ENCODE results near the gene RABGAP1L.

Gene RABGAP1L

GRCh38 chr1:174660476-174660875 is 501.2 kb downstream of the RABGAP1L start:
- no peak overlapping the region for H3K4me3 ChIP-seq (ENCODE audit: low read length)
- no peaks in the 10 kb centered on the region for H3K36me3 ChIP-seq (ENCODE audit: insufficient read depth, low read depth, low read length)
- no peaks in the 10 kb centered on the region for H3K27me3 ChIP-seq (ENCODE audit: insufficient read depth, low read length)
- H3K9me3 ChIP-seq (ENCODE audit: insufficient read depth, low read depth, low read length) = peaks cover 7% of the 10 kb centered on the region; the same call in 1 of the 2 replicates
- no peak overlapping the region for H3K27ac ChIP-seq (ENCODE audit: low read length)
- H3K4me1 ChIP-seq (ENCODE audit: insufficient read depth, low read length) = no peaks in the 10 kb centered on the region
- no peak overlapping the region for H3K9ac ChIP-seq (ENCODE audit: low read depth, low read length)

DNA sequence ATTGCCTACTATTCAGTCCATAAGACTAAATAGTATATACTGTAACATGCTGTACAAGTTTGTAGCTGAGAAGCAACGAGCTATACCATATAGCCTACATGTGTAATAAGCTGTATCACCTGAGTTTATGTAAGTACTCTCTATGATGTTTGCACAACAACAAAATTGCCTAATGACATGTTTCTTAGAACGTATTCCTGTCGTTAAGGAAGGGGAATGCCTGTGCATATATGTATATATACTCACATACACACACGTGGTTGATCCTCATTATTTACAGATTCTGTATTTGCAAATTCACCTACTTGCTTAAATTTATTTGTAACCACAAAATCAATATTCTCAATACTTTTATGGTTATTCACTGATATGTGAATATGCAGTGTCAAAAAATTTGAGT is 504.0 kb downstream of the RABGAP1L start:
- Histone ChIP-seq H3K27ac (ENCODE audit: low read length) (no peak overlapping the region), H3K9me3 (ENCODE audit: insufficient read depth, low read depth, low read length) (no peaks in the 10 kb centered on the region), H3K27me3 (ENCODE audit: insufficient read depth, low read length) (no peaks in the 10 kb centered on the region), H3K9ac (ENCODE audit: low read depth, low read length) (no peak overlapping the region), H3K4me1 (ENCODE audit: insufficient read depth, low read length) (no peaks in the 10 kb centered on the region), H3K36me3 (ENCODE audit: insufficient read depth, low read depth, low read length) (no peaks in the 10 kb centered on the region), H3K4me3 (ENCODE audit: low read length) (no peak overlapping the region)

GRCh38 chr1:174666248-174666647 is 506.9 kb downstream of the RABGAP1L start:
- no peak overlapping the region for H3K4me3 ChIP-seq (ENCODE audit: low read length)
- H3K27me3 ChIP-seq (ENCODE audit: insufficient read depth, low read length) = no peaks in the 10 kb centered on the region
- H3K36me3 ChIP-seq (ENCODE audit: insufficient read depth, low read depth, low read length) = no peaks in the 10 kb centered on the region
- H3K9me3 ChIP-seq (ENCODE audit: insufficient read depth, low read depth, low read length) = no peaks in the 10 kb centered on the region
- H3K4me1 ChIP-seq (ENCODE audit: insufficient read depth, low read length) = no peaks in the 10 kb centered on the region
- H3K9ac ChIP-seq (ENCODE audit: low read depth, low read length) = no peak overlapping the region
- H3K27ac ChIP-seq (ENCODE audit: low read length) = no peak overlapping the region

DNA sequence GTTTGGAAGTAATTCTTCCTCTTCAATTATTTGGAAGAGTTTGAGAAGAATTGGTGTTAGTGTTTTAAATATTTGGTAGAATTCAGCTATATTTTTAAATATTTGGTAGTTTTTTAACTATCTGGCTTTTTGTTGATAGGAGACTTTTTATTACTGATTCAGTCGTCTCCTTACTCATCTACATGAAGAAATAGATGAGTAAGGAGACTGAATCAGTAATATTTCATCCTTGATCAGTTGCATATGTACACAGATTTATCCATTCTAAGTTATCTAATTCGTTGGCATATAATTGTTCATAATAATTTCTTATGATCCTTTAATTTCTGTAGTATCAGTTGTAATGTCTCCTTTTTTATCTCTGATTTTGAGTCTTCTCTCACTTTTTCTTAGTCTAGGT is 512.5 kb downstream of the RABGAP1L start:
- no peaks in the 10 kb centered on the region for H3K36me3 ChIP-seq (ENCODE audit: insufficient read depth, low read depth, low read length)

GRCh38 chr1:174676856-174677255 is 517.5 kb downstream of the RABGAP1L start:
- Histone ChIP-seq H3K4me1 (ENCODE audit: insufficient read depth, low read length) (no peaks in the 10 kb centered on the region), H3K9me3 (ENCODE audit: insufficient read depth, low read depth, low read length) (no peaks in the 10 kb centered on the region), H3K27ac (ENCODE audit: low read length) (no peak overlapping the region), H3K4me3 (ENCODE audit: low read length) (no peak overlapping the region), H3K27me3 (ENCODE audit: insufficient read depth, low read length) (no peaks in the 10 kb centered on the region), H3K36me3 (ENCODE audit: insufficient read depth, low read depth, low read length) (no peaks in the 10 kb centered on the region), H3K9ac (ENCODE audit: low read depth, low read length) (no peak overlapping the region)

More for the DNA sequence above, 512.5 kb downstream of the RABGAP1L start:
- Histone ChIP-seq H3K4me1 (ENCODE audit: insufficient read depth, low read length) (no peaks in the 10 kb centered on the region), H3K4me3 (ENCODE audit: low read length) (no peak overlapping the region), H3K27ac (ENCODE audit: low read length) (no peak overlapping the region), H3K9ac (ENCODE audit: low read depth, low read length) (no peak overlapping the region), H3K27me3 (ENCODE audit: insufficient read depth, low read length) (no peaks in the 10 kb centered on the region), H3K9me3 (ENCODE audit: insufficient read depth, low read depth, low read length) (no peaks in the 10 kb centered on the region)

DNA sequence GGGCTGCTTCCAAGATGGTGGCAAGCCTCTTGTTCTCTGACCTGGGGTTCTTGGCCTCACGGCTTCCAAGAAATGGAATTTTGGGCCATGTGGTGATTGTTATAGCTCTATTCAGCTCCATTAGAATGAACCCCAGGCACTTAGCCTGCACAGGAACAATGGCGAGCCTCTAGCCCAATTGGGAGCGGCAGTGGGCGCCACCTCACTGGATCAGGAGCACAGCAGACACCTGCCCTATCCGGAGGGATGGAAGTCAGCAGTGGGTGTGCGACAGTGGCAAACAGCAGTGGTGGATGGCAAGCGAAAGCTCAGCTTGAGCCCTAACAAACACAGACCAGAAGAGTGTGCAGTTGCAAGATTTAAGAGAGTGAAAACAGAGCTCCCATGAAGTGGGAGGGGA is 519.3 kb downstream of the RABGAP1L start:
- Histone ChIP-seq H3K27me3 (ENCODE audit: insufficient read depth, low read length) (no peaks in the 10 kb centered on the region), H3K27ac (ENCODE audit: low read length) (no peak overlapping the region), H3K9ac (ENCODE audit: low read depth, low read length) (no peak overlapping the region), H3K36me3 (ENCODE audit: insufficient read depth, low read depth, low read length) (no peaks in the 10 kb centered on the region), H3K4me3 (ENCODE audit: low read length) (no peak overlapping the region), H3K4me1 (ENCODE audit: insufficient read depth, low read length) (no peaks in the 10 kb centered on the region), H3K9me3 (ENCODE audit: insufficient read depth, low read depth, low read length) (no peaks in the 10 kb centered on the region)

DNA sequence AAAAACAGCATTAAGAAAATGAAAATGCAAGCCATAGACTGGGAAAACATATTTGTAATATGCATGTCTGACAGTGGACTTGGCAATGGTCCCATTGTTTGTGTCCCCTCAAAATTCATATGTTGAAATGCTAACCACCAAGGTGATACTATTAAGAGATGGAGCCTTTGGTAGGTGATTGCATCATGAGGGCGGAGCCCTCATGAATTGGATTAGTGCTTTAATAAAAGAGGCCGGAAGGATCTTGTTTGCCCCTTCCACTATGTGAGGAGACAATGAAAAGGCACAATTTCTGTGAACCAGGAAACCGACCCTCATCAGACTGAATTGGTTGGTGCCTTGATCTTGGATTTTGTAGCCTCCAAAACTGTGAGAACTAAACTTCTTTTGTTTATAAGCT is 520.8 kb downstream of the RABGAP1L start:
- no peaks in the 10 kb centered on the region for H3K9me3 ChIP-seq (ENCODE audit: insufficient read depth, low read depth, low read length)

DNA sequence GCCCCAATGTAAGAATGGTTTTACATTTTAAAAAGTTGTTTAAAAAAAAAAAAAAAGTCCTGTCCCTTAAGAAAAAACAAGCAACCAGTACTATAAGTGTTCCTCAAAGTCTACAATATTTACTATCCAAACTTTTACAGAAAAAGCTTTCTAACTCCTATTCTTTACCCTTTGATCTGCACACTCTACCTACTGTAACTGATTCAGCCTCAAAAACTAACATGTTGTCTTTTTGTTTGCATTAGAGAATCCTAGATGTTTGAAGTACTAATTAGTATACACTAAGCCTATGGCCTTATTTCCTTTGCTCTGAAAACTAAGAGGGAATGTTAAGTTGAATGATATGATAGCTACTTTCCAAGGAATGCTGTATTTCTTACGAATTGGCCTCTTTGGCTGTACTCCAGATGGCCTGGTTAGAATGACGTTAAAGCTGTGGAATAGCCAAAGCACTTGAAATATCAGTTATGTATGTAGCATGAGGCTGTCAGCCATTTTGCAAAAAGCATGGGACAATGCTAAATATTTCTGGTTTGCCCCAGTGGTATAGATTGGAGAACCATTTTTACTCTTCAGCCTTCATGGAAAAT is 523.2 kb downstream of the RABGAP1L start:
- Histone ChIP-seq H3K9ac (ENCODE audit: low read depth, low read length) (no peak overlapping the region), H3K4me1 (ENCODE audit: insufficient read depth, low read length) (no peaks in the 10 kb centered on the region), H3K36me3 (ENCODE audit: insufficient read depth, low read depth, low read length) (no peaks in the 10 kb centered on the region), H3K27me3 (ENCODE audit: insufficient read depth, low read length) (no peaks in the 10 kb centered on the region), H3K9me3 (ENCODE audit: insufficient read depth, low read depth, low read length) (no peaks in the 10 kb centered on the region), H3K27ac (ENCODE audit: low read length) (no peak overlapping the region), H3K4me3 (ENCODE audit: low read length) (no peak overlapping the region)

More for the DNA sequence above, 520.8 kb downstream of the RABGAP1L start:
- H3K27ac ChIP-seq (ENCODE audit: low read length) = no peak overlapping the region
- no peaks in the 10 kb centered on the region for H3K36me3 ChIP-seq (ENCODE audit: insufficient read depth, low read depth, low read length)
- H3K27me3 ChIP-seq (ENCODE audit: insufficient read depth, low read length) = no peaks in the 10 kb centered on the region
- no peak overlapping the region for H3K4me3 ChIP-seq (ENCODE audit: low read length)
- no peaks in the 10 kb centered on the region for H3K4me1 ChIP-seq (ENCODE audit: insufficient read depth, low read length)
- no peak overlapping the region for H3K9ac ChIP-seq (ENCODE audit: low read depth, low read length)

- H3K4me1 ChIP-seq (ENCODE audit: insufficient read depth, low read length) = no peaks in the 10 kb centered on the region
- H3K4me3 ChIP-seq (ENCODE audit: low read length) = no peak overlapping the region
- no peaks in the 10 kb centered on the region for H3K36me3 ChIP-seq (ENCODE audit: insufficient read depth, low read depth, low read length)
- H3K27me3 ChIP-seq (ENCODE audit: insufficient read depth, low read length) = no peaks in the 10 kb centered on the region
- no peaks in the 10 kb centered on the region for H3K9me3 ChIP-seq (ENCODE audit: insufficient read depth, low read depth, low read length)
- H3K9ac ChIP-seq (ENCODE audit: low read depth, low read length) = no peak overlapping the region
- no peak overlapping the region for H3K27ac ChIP-seq (ENCODE audit: low read length)
These were observed 526.9 kb downstream of the RABGAP1L start for GRCh38 chr1:174686213-174686612.

- no peak overlapping the region for H3K9ac ChIP-seq (ENCODE audit: low read depth, low read length)
- H3K27me3 ChIP-seq (ENCODE audit: insufficient read depth, low read length) = no peaks in the 10 kb centered on the region
- H3K4me1 ChIP-seq (ENCODE audit: insufficient read depth, low read length) = 0 out of 2 replicates have a peak, but pooled peaks cover 8% of the 10 kb centered on the region
- H3K4me3 ChIP-seq (ENCODE audit: low read length) = no peak overlapping the region
- H3K36me3 ChIP-seq (ENCODE audit: insufficient read depth, low read depth, low read length) = no peaks in the 10 kb centered on the region
- no peak overlapping the region for H3K27ac ChIP-seq (ENCODE audit: low read length)
- H3K9me3 ChIP-seq (ENCODE audit: insufficient read depth, low read depth, low read length) = no peaks in the 10 kb centered on the region
These were observed 530.2 kb downstream of the RABGAP1L start for GRCh38 chr1:174689524-174689923.

DNA sequence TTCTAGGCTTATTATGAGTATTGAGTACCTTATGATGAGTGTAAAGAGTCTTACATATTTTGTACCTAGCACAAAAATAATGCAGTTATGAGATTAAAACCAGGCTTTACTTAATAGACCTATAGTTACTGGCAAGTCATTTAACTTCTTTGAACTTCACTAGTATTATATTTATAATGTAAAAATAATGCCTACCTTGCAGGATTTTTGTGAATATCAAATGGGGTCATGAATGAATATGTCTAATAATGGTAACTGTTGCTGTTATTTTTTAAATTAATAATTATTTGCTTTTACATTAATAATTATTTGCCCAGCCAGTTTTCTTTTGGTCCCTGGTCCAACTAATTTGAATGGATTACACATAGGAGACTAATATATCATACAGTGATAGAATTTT is 530.9 kb downstream of the RABGAP1L start:
- H3K9ac ChIP-seq (ENCODE audit: low read depth, low read length) = no peak overlapping the region
- no peak overlapping the region for H3K4me3 ChIP-seq (ENCODE audit: low read length)
- no peaks in the 10 kb centered on the region for H3K36me3 ChIP-seq (ENCODE audit: insufficient read depth, low read depth, low read length)
- H3K27me3 ChIP-seq (ENCODE audit: insufficient read depth, low read length) = no peaks in the 10 kb centered on the region
- H3K9me3 ChIP-seq (ENCODE audit: insufficient read depth, low read depth, low read length) = no peaks in the 10 kb centered on the region
- no peak overlapping the region for H3K27ac ChIP-seq (ENCODE audit: low read length)
- 0 out of 2 replicates have a peak, but pooled peaks cover 8% of the 10 kb centered on the region for H3K4me1 ChIP-seq (ENCODE audit: insufficient read depth, low read length)

- Histone ChIP-seq H3K9me3 (ENCODE audit: insufficient read depth, low read depth, low read length) (no peaks in the 10 kb centered on the region), H3K36me3 (ENCODE audit: insufficient read depth, low read depth, low read length) (no peaks in the 10 kb centered on the region), H3K4me3 (ENCODE audit: low read length) (no peak overlapping the region), H3K4me1 (ENCODE audit: insufficient read depth, low read length) (0 out of 2 replicates have a peak, but pooled peaks cover 8% of the 10 kb centered on the region), H3K27me3 (ENCODE audit: insufficient read depth, low read length) (no peaks in the 10 kb centered on the region), H3K27ac (ENCODE audit: low read length) (no peak overlapping the region), H3K9ac (ENCODE audit: low read depth, low read length) (no peak overlapping the region)
These were observed 533.0 kb downstream of the RABGAP1L start for GRCh38 chr1:174692313-174692712.

Data from iPS-20b (cell line).